HG03039 (cell line): ENCODE measurements around the gene PCSK6.
"Not testable (repeated sequence)": the region's sequence is repeated elsewhere in the genome, so short reads cannot be mapped to it uniquely, and the experiment has no call there.

ENCODE experiments used
- ATAC-seq: cut with Tn5 transposase; IDR thresholded peaks from one replicate; pipeline ENCODE4 v1.9.1; 2021; ENCODE audit warnings: mild to moderate bottlenecking, moderate library complexity; ENCODE audit not compliant: unreplicated experiment

Gene PCSK6

GRCh38 chr15:101362986-101363566 lies 126.4 kb downstream of the PCSK6 start:
- ATAC-seq: no peak

GRCh38 chr15:101362359-101362758 lies 127.1 kb downstream of the PCSK6 start:
- ATAC-seq: no peak

- ATAC-seq: no peak
These were observed 128.1 kb downstream of the PCSK6 start for GRCh38 chr15:101361418-101361817.

GRCh38 chr15:101359365-101359947 lies 130.1 kb downstream of the PCSK6 start:
- ATAC-seq: no peak

GRCh38 chr15:101358895-101359294 lies 130.6 kb downstream of the PCSK6 start:
- no peak for ATAC-seq

GRCh38 chr15:101357885-101358284 lies 131.6 kb downstream of the PCSK6 start:
- no peak for ATAC-seq

GRCh38 chr15:101357333-101357732 lies 132.2 kb downstream of the PCSK6 start:
- ATAC-seq: no peak

GRCh38 chr15:101356512-101357172 lies 132.9 kb downstream of the PCSK6 start:
- not testable (repeated sequence) for ATAC-seq

- no peak for ATAC-seq
These were observed 133.6 kb downstream of the PCSK6 start for GRCh38 chr15:101355678-101356464.

- no peak for ATAC-seq
These were observed 134.4 kb downstream of the PCSK6 start for GRCh38 chr15:101354891-101355623.

GRCh38 chr15:101353240-101353639 lies 136.3 kb downstream of the PCSK6 start:
- ATAC-seq: no peak

GRCh38 chr15:101351736-101352135 lies 137.8 kb downstream of the PCSK6 start:
- no peak for ATAC-seq

GRCh38 chr15:101349047-101349951 lies 140.2 kb downstream of the PCSK6 start:
- no peak for ATAC-seq

GRCh38 chr15:101348643-101349042 lies 140.9 kb downstream of the PCSK6 start:
- ATAC-seq: no peak

- no peak for ATAC-seq
These were observed 141.5 kb downstream of the PCSK6 start for GRCh38 chr15:101348015-101348414.

- no peak for ATAC-seq
These were observed 142.1 kb downstream of the PCSK6 start for GRCh38 chr15:101347454-101347853.

- ATAC-seq: no peak
These were observed 142.6 kb downstream of the PCSK6 start for GRCh38 chr15:101346928-101347327.

GRCh38 chr15:101342056-101342455 lies 147.5 kb downstream of the PCSK6 start:
- ATAC-seq: no peak

- no peak for ATAC-seq
These were observed 150.9 kb downstream of the PCSK6 start for GRCh38 chr15:101338502-101339057.

- ATAC-seq: no peak
These were observed 151.5 kb downstream of the PCSK6 start for GRCh38 chr15:101337976-101338375.
